HAP-1 (cell line): ENCODE data around the gene P2RY12.
A peak's percentile ranks its signal among the peaks of the same experiment; 100 is the strongest.

Source experiments
- DNase-seq, 2 experiments: peaks; one replicate each; pipeline ENCODE4 v3.0.0-alpha.2; 2016 to 2020; ENCODE audit warnings: low spot score in 2 of 2
- H3K27me3 ChIP-seq: fragments of 250-450 bp; sonication (Bioruptor Pico); 2 replicates; pipeline ENCODE4 v1.5.1; 2020; ENCODE audit warnings: low read depth, mild to moderate bottlenecking, moderate library complexity
- H3K36me3 ChIP-seq: fragments of 250-450 bp; sonication (Bioruptor Pico); replicated peaks from 2 replicates; pipeline ENCODE4 v1.5.1; 2020; ENCODE audit warnings: mild to moderate bottlenecking
- H3K4me1 ChIP-seq: fragments of 250-450 bp; sonication (Bioruptor Pico); 2 replicates; pipeline ENCODE4 v1.5.1; 2020; ENCODE audit warnings: mild to moderate bottlenecking
- H3K4me3 ChIP-seq: fragments of 250-450 bp; sonication (Bioruptor Pico); 2 replicates; pipeline ENCODE4 v1.5.1; 2020; ENCODE audit warnings: mild to moderate bottlenecking, moderate library complexity
- H3K9me3 ChIP-seq: fragments of 250-450 bp; sonication (Bioruptor Pico); 2 replicates; pipeline ENCODE4 v1.5.1; 2020; ENCODE audit warnings: mild to moderate bottlenecking, moderate library complexity
- in situ Hi-C: fragments of 300-500 bp; cut with MboI; formaldehyde crosslinking; loops from 3 replicates; pipeline ENCODE4 v1.14.3; 2020; ENCODE audit warnings: low sequenced_read_pairs, inconsistent platforms, mixed read lengths

The P2RY12 gene

DNA sequence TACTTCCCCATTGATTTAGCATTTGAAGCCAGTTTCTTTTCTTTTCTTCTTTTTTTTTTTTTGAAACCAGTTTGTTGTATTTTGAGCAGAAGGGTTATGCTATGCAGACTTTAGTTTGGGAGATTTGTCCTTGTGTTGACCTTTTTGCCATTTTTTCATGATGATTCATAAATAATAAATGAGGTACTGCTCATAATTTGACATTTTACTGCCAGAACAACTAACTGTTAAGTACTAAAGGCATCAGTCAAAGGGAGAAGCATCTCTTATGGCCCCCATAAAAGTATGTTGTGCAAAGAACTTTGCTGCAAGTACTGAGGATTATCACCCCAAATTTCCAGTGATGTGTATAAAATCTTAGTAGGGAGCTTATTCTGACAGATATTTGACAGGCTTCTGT lies 66.2 kb downstream of the P2RY12 start:
- in situ Hi-C loops, result no loop called here
- Histone ChIP-seq H3K4me1 (no peaks in the 10 kb centered on the region; the same call in 1 of the 2 replicates), H3K36me3 (no peaks in the 10 kb centered on the region), H3K9me3 (no peaks in the 10 kb centered on the region), H3K4me3 (no peak overlapping the region), H3K27me3 (no peaks in the 10 kb centered on the region)
- DNase-seq, result no peak

DNA sequence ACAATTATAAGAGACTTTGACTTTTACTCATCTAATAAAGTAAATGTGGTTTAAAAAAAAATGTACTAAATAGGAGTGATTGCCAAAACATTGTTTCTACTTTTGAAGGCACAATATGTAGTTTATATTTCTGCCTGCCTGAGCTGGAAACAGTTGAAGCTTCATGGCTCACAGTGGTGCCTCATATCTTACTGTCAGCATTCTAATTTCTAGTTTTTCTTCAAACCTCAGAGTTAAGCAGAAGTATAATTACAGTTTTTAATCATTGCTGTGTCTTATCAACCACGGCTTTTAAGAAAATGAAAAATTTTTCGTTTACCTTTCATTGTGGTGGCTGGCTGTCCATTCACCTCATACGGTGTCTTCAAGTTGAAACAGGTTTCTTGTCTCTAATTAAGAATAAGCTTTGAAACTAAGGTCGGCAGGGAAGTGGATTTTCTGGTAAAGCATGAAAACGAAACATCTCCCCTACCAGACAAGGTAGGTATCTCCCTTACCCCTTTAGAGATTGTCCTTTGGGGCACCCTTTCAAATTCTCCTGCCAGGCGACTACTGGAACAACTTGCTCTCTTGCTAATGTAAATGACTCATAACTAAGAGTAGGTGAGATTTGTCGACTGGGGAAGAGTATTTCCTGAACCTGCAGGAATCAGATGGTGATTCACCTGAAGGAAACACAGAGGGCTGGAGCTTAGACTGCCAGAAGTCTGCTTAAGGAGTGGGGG lies 68.1 kb downstream of the P2RY12 start, which contains the start of gene GPR87:
TSS of gene GPR87 (minus strand) at position 554 of the 725 bp plus-strand sequence. CDS start 16,720 bp downstream, outside the sequence.
- Histone ChIP-seq H3K36me3 (no peaks in the 10 kb centered on the region), H3K27me3 (no peaks in the 10 kb centered on the region), H3K4me1 (no peaks in the 10 kb centered on the region; the same call in 1 of the 2 replicates), H3K9me3 (no peaks in the 10 kb centered on the region), H3K4me3 (no peak within 1 kb of the TSS)
- no peak for DNase-seq
- in situ Hi-C loops, result no loop called here

DNA sequence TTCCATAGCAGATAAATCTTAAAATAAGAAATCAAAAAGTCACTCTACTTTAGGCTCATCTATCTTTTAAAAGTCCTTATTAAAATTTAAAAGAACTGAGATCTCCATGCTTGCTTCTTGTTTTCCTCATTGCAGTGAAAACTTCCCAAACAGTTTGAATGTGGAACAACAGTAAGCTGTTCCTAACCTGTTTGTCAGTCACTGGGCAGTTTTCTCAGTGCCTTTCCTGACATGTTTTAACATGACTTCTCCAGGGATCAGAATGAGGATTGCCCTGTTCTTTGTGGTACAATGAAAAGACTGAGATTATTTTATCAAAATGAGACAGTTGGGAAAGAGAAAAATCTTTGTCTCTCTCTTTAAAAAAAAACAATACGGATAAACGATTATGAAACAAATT lies 68.7 kb downstream of the P2RY12 start:
- H3K4me3 ChIP-seq, result no peak overlapping the region
- H3K9me3 ChIP-seq, result no peaks in the 10 kb centered on the region
- H3K27me3 ChIP-seq, result no peaks in the 10 kb centered on the region
- H3K4me1 ChIP-seq, result no peaks in the 10 kb centered on the region; the same call in 1 of the 2 replicates
- in situ Hi-C loops, result no loop called here
- no peaks in the 10 kb centered on the region for H3K36me3 ChIP-seq
- DNase-seq, result no peak

DNA sequence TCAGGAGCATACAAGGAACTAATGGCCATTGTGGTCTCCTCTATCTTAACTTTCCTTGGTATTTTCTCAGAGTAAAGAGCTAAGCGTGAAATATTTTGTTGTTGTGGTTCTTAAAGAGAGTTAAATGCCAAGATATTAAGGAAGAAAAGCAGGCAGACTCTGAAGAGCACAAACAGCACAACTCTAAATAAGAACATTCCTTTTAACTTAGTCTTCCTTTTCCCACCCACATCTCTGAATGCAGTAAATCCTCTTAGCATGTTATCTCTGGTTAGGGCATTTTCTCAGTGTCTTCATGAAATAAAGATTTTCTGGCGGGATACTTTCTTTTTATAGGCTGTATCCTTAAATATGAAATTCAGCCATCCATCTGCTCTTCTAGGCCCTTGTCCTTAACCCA lies 69.4 kb downstream of the P2RY12 start:
- Histone ChIP-seq H3K4me1 (no peaks in the 10 kb centered on the region; the same call in 1 of the 2 replicates), H3K9me3 (no peaks in the 10 kb centered on the region), H3K27me3 (no peaks in the 10 kb centered on the region), H3K4me3 (no peak overlapping the region), H3K36me3 (no peaks in the 10 kb centered on the region)
- DNase-seq, result no peak
- in situ Hi-C loops, result no loop called here

DNA sequence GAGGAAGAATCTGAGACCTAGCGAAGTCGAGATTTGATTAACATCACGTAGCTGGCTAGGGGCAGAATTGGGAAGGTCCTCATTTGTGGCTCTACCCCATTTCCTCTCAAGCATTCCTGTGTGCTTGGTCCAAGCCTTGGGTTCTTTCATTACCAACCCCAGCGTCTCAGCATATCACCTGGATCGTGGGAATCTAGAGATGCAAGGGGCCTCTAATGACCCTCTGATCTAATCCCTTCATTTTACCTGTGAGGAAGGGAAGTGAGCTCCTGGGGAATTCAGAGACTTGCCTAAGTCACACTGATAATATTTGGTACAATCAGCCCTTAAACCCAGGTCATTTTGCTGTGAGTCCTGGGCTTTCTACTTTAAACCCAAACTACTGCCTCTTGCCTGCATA lies 70.0 kb downstream of the P2RY12 start:
- H3K9me3 ChIP-seq, result no peaks in the 10 kb centered on the region
- in situ Hi-C loops, result no loop called here
- DNase-seq, result no peak
- H3K27me3 ChIP-seq, result no peaks in the 10 kb centered on the region
- no peak overlapping the region for H3K4me3 ChIP-seq
- no peaks in the 10 kb centered on the region; the same call in 1 of the 2 replicates for H3K4me1 ChIP-seq
- no peaks in the 10 kb centered on the region for H3K36me3 ChIP-seq

DNA sequence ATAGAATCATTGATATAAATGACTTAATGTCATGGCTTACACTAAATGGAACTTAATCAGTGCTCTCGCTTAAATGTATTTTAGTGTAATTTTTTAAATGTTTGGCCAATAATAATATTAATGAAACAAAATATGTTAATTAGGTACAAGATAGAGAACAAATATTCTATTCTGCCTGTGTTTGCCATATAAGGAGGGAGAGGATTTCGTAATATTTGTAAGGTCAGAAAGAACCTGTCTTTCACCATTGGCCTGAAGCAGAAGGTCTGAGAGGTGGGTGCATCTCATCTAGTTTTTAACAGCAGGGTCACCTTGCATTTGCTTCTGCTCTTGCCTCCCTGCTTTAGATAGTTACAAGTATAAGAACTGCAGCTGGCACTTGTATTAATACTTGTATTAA lies 70.4 kb downstream of the P2RY12 start:
- Histone ChIP-seq H3K4me1 (no peaks in the 10 kb centered on the region; the same call in 1 of the 2 replicates), H3K4me3 (no peak overlapping the region), H3K36me3 (no peaks in the 10 kb centered on the region), H3K27me3 (no peaks in the 10 kb centered on the region), H3K9me3 (no peaks in the 10 kb centered on the region)
- in situ Hi-C loops, result no loop called here
- DNase-seq, result no peak

DNA sequence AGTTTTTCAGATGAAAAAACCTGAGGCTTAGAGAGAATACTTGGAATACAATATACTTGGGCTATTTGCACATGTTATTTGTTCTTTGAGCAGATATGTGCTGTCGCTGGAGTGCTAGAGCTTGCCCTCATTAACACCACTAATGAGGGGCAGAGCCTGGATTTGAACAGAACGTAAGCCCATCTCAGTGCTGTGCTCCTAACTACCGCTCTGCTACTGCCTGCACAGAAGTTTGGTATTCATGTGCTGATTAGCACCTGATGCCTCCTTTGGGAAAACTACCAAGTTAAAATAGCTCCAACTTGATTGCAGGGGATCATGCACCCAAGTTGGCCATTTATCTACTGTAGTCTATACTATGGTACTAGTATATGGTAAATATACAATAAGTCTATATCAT lies 71.6 kb downstream of the P2RY12 start:
- Histone ChIP-seq H3K4me3 (no peak overlapping the region), H3K27me3 (no peaks in the 10 kb centered on the region), H3K4me1 (no peaks in the 10 kb centered on the region; the same call in 1 of the 2 replicates), H3K9me3 (no peaks in the 10 kb centered on the region), H3K36me3 (no peaks in the 10 kb centered on the region)
- DNase-seq, result no peak
- in situ Hi-C loops, result no loop called here

DNA sequence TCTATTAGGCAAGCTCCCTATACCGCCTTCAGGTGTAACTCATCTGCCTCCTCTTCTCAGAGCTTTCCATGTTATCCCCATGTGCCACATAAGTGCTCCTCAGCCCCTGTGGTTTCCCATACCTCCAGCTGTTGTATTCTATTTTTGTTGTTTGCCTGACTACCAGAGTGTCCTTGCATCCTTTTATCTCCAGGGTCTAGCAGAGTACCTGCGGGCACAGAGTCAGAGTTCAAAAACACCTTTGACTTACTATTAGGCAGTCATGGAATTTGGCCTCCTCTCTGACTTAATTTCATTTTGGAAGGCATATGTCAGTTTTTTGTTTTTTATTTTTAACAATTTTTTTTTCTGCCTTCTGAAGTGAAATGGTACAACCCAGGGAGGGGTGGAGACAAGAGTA lies 75.0 kb downstream of the P2RY12 start:
- no peak for DNase-seq
- in situ Hi-C loops, result no loop called here
- Histone ChIP-seq H3K4me3 (no peak overlapping the region), H3K36me3 (no peaks in the 10 kb centered on the region), H3K27me3 (no peaks in the 10 kb centered on the region), H3K4me1 (peaks cover 8% of the 10 kb centered on the region), H3K9me3 (no peaks in the 10 kb centered on the region)

DNA sequence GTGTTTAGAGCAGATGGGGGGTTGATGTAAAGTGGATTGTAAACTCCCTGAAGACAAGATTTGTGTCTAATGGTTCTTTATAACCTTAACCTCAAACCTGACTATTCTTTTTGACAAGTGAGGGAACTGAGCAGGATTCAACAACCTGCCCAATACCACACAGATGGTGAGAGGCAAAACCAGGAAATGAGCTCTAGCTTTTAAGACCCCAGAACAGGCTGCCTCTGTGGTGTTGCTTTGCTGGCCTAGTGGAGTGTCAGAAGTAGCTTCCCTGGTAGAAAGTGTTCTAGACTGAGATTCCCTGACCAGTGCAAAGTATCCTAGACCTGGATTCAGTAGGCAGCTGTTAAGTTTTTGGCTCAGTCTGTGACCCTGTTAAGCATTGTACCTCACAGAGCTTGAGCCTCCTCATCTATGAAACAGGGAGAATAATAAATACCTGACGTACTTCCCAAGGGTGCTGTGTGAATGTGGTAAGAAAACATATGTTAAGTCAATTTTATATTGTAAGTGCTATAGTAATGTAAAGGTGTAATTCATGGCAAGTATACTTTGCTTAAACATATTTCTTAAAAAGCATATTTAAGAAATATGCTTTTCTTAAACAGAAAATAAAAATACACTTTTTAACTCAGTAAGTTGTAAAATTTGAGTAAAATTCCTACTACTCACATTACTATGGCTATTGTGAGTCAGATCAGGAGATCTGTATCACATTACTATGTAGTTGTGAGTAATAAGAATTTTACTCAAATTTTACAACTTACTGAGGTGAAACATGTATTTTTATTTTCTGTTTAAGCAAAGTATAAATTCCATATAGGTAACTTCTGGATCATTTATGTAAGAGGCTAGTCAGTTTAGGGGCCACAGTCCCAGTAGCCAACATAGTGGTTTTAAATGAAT lies 76.7 kb downstream of the P2RY12 start:
- Histone ChIP-seq H3K4me1 (peaks cover 8% of the 10 kb centered on the region), H3K36me3 (no peaks in the 10 kb centered on the region), H3K9me3 (no peaks in the 10 kb centered on the region), H3K27me3 (no peaks in the 10 kb centered on the region), H3K4me3 (no peak overlapping the region)
- DNase-seq, result no peak
- in situ Hi-C loops, result no loop called here

DNA sequence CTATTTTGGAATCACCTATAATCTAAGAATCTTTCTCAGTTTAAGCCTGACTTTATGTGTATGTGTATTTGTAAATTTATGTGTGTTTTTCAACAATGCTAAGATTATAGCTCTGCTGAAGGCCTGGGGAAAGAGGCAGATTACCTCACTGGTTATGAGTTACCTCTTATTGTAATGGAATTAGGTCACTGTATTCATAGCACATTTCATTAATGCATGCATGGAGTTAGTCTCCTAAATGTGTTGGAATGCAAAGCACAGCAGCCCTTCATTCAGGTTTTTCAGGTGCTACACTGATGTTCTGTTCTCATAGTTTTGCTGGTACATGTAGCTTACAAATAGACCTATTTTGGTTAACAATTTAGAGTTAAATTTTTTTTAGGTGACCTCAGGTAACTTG lies 77.4 kb downstream of the P2RY12 start:
- peak; percentile 15 to 71 for DNase-seq
- Histone ChIP-seq H3K4me3 (no peak overlapping the region), H3K4me1 (peaks cover 10% of the 10 kb centered on the region), H3K9me3 (no peaks in the 10 kb centered on the region), H3K27me3 (no peaks in the 10 kb centered on the region), H3K36me3 (no peaks in the 10 kb centered on the region)
- in situ Hi-C loops, result no loop called here

DNA sequence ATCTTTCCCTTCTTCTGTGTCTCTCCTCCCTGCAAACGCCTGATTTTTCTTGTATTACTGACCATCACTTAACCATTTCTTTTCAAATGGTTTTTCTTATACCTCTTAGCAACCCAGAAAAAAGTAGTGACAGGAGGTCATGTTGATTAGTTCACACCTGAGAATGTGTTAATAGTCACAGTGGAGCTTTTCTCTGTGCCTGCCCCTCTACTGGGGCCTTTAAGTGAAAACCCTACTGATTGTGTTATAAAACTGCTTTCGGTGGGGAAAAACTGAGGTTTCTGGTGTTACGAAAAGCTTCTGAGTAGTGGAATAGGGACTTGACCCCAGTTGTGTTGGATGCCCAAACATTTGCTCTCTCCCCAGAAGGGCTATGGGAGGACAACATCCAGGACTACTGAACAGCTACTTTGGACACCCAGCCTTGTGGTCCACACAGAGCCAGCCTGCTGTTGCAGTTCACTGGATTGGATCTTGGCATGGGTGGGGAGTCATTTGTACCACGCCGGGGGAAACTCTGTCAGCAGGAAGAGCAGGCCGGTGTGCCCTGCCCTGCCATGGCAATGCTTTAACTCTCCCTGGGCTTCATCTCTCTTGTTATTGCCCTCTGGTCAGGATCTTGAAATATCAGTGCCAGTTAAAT lies 78.3 kb downstream of the P2RY12 start:
- no peak for DNase-seq
- peaks cover 16% of the 10 kb centered on the region for H3K4me1 ChIP-seq
- in situ Hi-C loops, result no loop called here
- no peaks in the 10 kb centered on the region for H3K27me3 ChIP-seq
- H3K4me3 ChIP-seq, result no peak overlapping the region
- no peaks in the 10 kb centered on the region for H3K36me3 ChIP-seq
- no peaks in the 10 kb centered on the region for H3K9me3 ChIP-seq

DNA sequence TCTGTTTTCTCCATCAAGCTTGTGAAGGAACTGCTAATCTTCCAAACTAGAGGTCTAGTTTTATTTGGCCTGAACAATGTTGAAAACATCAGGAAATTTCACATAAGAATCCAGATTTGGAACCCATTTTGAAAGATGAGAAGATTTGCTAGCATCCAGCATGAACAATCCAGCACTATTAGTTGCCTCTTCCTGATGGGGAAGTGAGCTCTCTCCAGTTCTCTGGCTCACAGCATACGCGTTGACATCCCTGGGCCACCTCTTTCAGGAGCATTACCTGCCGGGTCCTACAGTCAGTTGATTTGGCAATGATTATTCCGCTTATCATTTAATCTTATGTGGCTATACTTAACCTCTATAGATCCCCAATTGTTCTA lies 78.8 kb downstream of the P2RY12 start:
- no peak for DNase-seq
- Histone ChIP-seq H3K36me3 (no peaks in the 10 kb centered on the region), H3K4me1 (peaks cover 16% of the 10 kb centered on the region), H3K4me3 (no peak overlapping the region), H3K27me3 (no peaks in the 10 kb centered on the region), H3K9me3 (no peaks in the 10 kb centered on the region)
- in situ Hi-C loops, result no loop called here

DNA sequence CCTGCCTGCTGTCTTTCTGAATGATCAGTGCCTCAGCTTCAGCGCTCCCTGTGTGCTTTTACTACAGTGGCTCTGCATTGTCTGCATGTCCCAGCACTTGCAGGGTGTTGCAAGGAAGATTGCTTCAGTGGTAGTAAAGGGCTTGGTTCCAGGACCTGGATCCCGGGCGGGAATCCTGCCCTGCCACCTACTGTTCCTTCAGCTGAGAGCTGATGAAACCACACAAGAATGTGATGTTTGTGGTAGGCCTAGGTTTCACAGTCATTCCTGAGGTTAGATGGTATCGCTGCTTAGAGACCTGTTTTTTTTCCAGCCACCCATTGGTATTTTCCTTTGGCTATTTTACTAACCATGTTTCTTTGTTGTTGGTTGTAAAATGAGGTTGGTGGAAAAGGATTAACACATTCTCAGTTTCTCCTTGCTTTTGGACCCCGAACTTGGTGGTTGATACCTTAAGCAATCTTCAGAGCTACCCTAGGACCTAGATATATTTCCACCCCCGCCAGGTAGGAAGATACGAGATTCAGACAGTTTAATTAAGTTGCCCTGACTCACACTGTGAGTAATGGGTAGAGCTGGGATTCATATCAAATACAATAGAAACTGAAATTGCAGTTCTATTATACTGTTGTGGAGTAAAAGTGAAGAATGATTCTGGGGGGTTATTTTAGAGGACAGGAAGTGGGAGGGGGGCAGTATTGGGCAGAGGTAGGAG lies 79.3 kb downstream of the P2RY12 start:
- Histone ChIP-seq H3K36me3 (no peaks in the 10 kb centered on the region), H3K9me3 (no peaks in the 10 kb centered on the region), H3K4me1 (peaks cover 16% of the 10 kb centered on the region), H3K27me3 (no peaks in the 10 kb centered on the region), H3K4me3 (no peak overlapping the region)
- DNase-seq, result peak in 1 of 2 experiments; percentile 17
- in situ Hi-C loops, result no loop called here
